Bone marrow (tissue), 2 donors: ENCODE results near the gene EIF6.
"Not testable (repeated sequence)": the region's sequence is repeated elsewhere in the genome, so short reads cannot be mapped to it uniquely, and the experiment has no call there.

Experiments used
- DNase-seq, 2 donors: peaks; one replicate each; lab custom pipeline; 2025; lab: John Stamatoyannopoulos, UW

EIF6 gene

DNA sequence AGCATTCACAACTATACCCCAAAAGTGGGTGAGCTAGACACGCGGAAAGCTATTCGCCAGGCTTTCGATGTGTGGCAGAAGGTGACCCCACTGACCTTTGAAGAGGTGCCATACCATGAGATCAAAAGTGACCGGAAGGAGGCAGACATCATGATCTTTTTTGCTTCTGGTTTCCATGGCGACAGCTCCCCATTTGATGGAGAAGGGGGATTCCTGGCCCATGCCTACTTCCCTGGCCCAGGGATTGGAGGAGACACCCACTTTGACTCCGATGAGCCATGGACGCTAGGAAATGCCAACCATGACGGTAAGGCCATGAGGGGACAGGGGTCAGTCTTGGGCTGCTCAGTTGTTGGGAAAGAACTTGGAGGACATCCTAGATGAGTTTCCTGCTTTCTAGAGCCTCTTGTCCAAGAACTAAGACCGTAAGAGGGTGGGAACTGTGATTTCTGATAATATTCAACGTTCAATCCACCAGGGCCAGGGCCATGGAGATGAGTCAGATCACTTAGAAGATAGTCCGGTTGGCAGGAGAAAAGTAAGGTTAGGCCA lies 30.0 kb downstream of the EIF6 start:
- DNase-seq, result no peak

DNA sequence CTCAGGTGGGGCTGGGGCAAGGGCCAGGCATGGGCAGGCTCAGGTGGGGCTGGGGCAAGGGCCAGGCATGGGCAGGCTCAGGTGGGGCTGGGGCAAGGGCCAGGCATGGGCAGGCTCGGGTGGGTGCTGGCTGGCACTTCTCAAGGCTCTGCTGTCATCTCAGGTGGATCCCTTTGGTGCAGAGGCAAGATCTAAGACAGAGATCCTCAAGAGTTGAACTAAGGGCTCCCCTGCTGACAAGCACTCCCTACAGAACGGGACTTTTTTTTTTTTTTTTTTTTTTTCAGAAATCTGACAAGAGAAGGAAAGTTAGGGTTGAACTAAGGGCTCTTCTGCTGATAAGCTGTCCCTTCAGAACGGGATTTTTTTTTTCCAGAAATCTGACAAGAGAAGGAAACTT lies 31.6 kb downstream of the EIF6 start:
- no peak for DNase-seq

- not testable (repeated sequence) for DNase-seq
These were observed 32.0 kb downstream of the EIF6 start for GRCh38 chr20:35252598-35252997.

- no peak for DNase-seq
These were observed 32.5 kb downstream of the EIF6 start for GRCh38 chr20:35252037-35252461.

- no peak for DNase-seq
These were observed 33.0 kb downstream of the EIF6 start for GRCh38 chr20:35251613-35251940.

- no peak for DNase-seq
These were observed 35.7 kb downstream of the EIF6 start for GRCh38 chr20:35248641-35249475.

- DNase-seq, result no peak
These were observed 37.8 kb downstream of the EIF6 start for GRCh38 chr20:35246723-35247122.

DNA sequence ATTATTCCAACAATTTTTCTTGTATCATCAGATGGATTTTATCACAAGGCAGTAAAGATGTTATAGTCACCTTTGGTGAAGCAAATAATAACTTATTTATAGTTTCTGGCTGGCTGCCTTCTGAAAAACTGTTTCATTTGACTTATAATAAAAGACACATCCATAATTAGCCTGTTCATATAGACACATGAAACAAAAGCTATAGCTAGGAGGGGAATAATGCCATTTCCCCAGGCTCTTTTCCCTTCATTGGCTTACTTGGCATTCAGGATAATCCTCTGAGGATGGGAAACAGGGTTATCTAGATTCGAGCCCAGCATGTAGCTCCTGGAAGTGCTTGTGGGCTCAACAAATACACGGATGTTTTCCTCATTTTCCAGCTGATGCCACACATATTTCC lies 40.6 kb downstream of the EIF6 start:
- no peak for DNase-seq

- DNase-seq, result no peak
These were observed 41.3 kb downstream of the EIF6 start for GRCh38 chr20:35243317-35243716.

DNA sequence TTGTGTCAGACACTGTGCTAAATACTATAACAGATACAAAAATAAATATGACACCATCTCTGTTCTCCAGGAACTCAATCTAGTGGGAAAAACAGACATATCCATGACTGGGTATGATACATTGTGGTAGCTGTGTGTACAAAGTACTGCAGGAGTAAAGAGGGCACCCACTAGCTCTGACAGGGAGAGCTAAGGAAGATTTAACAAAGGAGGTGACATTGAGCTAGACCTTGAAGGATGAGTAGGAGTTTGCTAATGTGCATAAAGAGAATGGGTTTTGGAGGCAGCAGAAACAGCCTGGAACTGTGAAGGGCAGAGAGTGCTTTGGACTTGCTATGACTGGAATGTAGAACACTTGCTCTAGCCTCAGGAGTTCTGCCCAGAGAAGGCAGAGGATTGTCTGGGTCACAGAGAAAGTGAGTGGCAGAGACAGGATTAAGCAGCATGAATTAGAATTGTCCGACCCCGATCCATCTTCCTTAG lies 43.7 kb downstream of the EIF6 start:
- no peak for DNase-seq

DNA sequence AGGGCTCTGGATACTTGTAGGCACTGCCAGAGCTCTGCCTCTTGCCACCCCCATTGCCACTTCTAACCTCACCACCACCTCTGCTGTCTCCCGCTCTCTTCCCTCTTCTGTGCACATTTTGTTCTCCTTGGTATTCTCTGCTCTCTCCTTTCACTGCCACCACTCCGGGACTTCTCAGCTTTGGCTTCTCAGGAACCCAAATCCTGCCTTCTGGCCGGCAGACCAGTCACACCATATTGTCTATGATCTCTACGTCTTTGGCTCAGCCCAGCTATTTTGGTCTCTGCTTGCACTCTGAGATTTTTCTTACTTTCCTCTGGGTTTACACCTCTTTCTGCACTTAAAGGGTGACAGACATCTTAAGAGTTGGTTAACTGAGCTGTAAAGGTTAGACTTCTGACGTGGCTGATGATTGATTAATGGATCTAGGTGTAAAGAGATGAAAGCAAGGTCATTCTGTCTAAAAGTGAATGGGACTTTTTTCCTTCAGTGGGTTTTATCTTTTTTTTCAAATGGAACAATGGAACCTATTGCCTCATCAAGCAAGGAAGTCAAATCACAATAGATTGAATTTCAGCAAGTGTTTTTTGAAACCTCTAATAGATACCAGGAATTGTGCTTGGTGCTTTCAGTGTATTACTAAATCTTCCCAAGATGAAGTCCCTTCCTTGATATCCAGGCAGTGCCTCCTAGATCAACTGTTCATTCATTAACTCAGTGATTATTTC lies 44.3 kb downstream of the EIF6 start:
- no peak for DNase-seq

DNA sequence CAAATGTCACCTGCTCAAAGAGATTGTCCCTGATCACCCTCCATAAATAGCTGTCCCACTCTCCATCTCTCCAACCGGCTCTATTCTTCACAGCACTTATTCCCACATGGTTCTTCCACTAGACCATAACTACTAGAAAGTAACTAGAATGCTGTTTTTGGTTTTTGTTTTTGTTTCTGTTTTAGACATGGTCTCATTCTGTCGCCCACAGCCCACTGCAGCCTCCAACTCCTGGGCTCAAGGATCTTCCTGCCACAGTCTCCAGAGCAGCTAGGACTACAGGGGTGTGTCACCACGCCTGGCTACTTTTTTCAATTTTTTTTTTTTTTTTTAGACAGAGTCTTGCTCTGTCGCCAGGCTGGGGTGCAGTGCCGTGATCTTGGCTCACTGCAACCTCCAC lies 45.8 kb downstream of the EIF6 start:
- DNase-seq, result no peak

- DNase-seq, result no peak
These were observed 46.4 kb downstream of the EIF6 start for GRCh38 chr20:35238170-35238569.

DNA sequence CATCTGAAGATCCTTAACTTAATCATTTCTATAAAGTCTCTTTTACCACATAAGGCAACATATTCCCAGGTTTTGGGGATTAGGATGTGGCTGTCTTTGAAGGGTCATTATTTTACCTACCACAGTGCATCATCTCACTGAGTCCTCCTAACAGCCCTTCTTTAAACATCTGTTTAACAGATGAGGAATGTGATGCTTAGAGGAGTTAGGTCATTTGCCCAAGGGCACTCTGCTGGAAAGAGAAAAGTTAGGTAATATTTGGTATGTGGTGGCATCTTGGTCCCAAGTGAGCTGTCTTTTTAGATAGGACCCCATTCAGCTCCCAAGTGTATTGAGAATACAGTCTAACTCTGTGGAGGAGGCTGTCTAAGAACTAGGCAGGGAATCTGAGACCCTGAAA lies 47.1 kb downstream of the EIF6 start:
- no peak for DNase-seq

DNA sequence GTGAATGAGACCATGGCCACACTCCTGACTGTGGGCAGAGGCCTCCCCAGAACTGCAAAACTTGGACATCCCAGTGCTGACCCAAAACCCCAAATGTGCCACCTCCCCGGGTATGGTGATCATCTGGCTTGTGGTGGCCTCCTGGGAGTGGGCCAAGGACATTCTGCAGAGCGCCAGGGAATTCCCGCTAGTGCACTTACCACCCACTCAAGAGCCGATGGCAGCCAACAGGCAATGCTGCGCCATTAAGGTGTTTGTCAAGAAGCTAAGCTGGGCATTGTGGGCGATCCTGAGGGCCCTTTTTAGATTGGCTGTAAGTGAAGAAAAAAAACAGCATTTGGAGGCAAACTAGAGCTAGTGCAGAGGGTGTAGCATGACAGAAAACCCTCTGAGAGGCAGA lies 48.7 kb downstream of the EIF6 start:
- no peak for DNase-seq

GRCh38 chr20:35232575-35232974 lies 52.0 kb downstream of the EIF6 start:
- no peak for DNase-seq
